ENCODE measurements around the gene GPATCH2L.

GRCh38 chr14:76152333-76152681 is 585 bp downstream of the GPATCH2L start:
- TF ChIP-seq CTCF (IDR thresholded peaks at IDR 0.05) (no peak), POLR2A (IDR thresholded peaks at IDR 0.05) (no peak), POLR2AphosphoS5 (IDR thresholded peaks at IDR 0.05) (no peak), EP300 (IDR thresholded peaks at IDR 0.05) (no peak)

All from suprapubic skin (tissue), 4 donors.